Measurements from ENCODE around the gene FKBP7. TPM values are rescaled to one million over a fixed set of nuclear protein-coding genes. Genes with fewer than 3 reads are reported as not detected.
"Not testable (repeated sequence)": the region's sequence is repeated elsewhere in the genome, so short reads cannot be mapped to it uniquely, and the experiment has no call there.

Gene FKBP7
- total RNA-seq, 2 experiments from 2014 or later = 1.6 to 1.8 TPM

DNA sequence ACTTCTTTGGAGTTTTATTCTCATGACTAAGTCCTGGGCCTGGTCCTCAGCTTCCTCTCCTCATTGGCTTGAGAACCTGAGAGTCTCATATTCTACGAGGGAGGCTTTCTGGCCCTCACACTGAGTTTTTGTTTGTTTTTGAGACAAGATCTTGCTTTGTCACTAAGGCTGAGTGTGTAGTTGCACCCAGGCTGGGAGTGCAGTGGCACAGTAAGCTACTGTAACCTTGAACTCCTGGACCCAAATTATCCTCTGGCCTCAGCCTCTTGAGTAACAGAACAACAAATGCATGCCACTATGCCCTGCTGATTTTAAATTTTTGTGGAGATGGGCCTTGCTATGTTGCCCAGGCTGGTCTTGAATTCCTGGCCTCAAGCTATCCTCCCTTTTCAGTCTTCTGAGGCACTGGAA, 50.0 kb downstream of the FKBP7 start:
- Mint-ChIP-seq H3K4me1 (no peaks in the 10 kb centered on the region), H3K27ac (no peak overlapping the region), H3K4me3 (no peak overlapping the region), H3K9me3 (peaks cover 7% of the 10 kb centered on the region), H3K36me3 (ENCODE audit: low read depth) (peaks cover 91% of the 10 kb centered on the region), H3K27me3 (no peaks in the 10 kb centered on the region)
- ChIA-PET CTCF (interaction anchor here (1.5 to 2.2 kb wide), 2 partner anchors 10 to 14 kb away, joined by 6 to 12 read pairs; no protein-coding TSS in a partner anchor), POLR2A (interaction anchor here (1.4 kb wide), 1 partner anchor 21 kb away, joined by 3 read pairs; no protein-coding TSS in a partner anchor)
- DNase-seq = no peak

DNA sequence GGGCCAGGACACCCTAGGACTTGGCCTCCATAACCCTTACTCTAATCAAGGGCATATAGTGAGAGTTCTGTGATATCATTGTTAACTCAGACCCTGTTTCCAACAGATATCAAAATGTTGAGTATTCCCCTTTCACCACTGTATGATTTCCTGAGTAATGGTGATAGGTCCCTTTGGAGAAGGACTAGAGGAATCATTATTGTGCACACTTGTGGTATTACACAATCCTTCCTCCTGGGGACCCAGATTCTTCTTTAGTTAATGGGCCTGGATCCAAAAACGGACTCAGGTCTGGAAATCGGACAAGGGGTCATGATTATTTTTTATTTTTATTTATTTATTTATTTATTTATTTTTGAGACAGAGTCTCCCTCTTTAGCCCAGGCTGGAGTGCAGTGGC, 50.9 kb downstream of the FKBP7 start:
- Mint-ChIP-seq H3K36me3 (ENCODE audit: low read depth) (peaks cover 90% of the 10 kb centered on the region), H3K27ac (no peak overlapping the region), H3K4me1 (no peaks in the 10 kb centered on the region), H3K9me3 (peaks cover 7% of the 10 kb centered on the region), H3K4me3 (no peak overlapping the region), H3K27me3 (no peaks in the 10 kb centered on the region)
- POLR2A ChIA-PET = no interaction called here
- no peak for DNase-seq
- CTCF ChIA-PET = interaction anchor here (1.5 to 2.6 kb wide), 2 partner anchors 9 to 13 kb away, joined by 6 to 12 read pairs; no protein-coding TSS in a partner anchor

DNA sequence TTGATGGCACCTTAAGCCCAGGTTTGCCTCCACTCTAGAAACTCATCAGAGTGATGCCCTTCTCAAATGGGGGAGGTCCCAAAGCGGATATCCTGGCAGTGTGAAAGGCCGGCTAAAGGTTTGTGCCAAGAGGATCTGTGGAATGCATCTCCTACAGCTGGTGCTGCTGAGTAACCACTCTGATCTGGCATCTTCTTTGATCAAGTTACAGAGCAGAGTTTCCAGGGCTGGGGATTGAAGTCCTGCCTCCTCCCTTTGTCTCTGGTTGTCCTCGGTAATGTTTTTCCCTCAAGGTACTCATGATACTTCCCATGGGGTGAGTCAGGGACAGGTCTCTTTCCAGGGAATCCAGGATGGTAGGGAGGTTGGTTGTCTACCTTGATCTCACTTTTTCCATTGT, 52.0 kb downstream of the FKBP7 start:
- Mint-ChIP-seq H3K36me3 (ENCODE audit: low read depth) (peaks cover 90% of the 10 kb centered on the region), H3K27ac (no peak overlapping the region), H3K4me1 (no peaks in the 10 kb centered on the region), H3K4me3 (no peak overlapping the region), H3K9me3 (peaks cover 7% of the 10 kb centered on the region), H3K27me3 (no peaks in the 10 kb centered on the region)
- no peak for DNase-seq
- ChIA-PET POLR2A (no interaction called here), CTCF (interaction anchor here (2.6 kb wide), 1 partner anchor 12 kb away, joined by 12 read pairs; no protein-coding TSS in a partner anchor)

DNA sequence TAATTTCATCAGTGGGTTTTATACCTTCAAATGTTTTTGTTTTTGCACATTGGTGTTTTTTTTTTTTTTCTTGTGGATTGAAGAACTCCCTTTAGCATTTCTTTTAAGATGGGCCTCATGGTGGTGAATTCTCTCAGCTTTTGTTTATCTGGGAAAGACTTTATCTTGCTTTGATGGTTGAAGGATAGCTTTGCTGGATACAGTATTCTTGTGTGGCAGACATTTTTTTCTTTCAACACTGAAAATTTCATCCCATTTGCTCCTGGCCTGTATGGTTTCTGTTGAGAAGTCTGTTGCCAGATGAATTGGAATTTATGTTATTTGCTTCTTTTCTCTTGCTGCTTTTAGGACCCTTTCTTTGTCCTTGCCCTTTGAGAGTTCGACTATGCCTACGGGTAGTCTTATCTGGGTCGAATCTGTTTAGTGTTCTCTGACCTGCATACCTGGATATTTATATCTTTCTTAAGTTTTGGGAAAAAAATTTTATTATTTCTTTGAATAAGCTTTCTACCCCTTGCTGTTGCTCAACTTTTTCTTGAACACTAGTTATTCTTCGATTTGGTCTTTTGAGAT, 53.1 kb downstream of the FKBP7 start:
- ChIA-PET CTCF (interaction anchor here (1.0 to 2.6 kb wide), 2 partner anchors 11 to 28 kb away, joined by 3 to 12 read pairs; no protein-coding TSS in a partner anchor), POLR2A (no interaction called here)
- Mint-ChIP-seq H3K4me1 (peaks cover 5% of the 10 kb centered on the region), H3K4me3 (no peak overlapping the region), H3K27ac (no peak overlapping the region), H3K9me3 (peaks cover 7% of the 10 kb centered on the region), H3K36me3 (ENCODE audit: low read depth) (peaks cover 89% of the 10 kb centered on the region), H3K27me3 (no peaks in the 10 kb centered on the region)
- no peak for DNase-seq

DNA sequence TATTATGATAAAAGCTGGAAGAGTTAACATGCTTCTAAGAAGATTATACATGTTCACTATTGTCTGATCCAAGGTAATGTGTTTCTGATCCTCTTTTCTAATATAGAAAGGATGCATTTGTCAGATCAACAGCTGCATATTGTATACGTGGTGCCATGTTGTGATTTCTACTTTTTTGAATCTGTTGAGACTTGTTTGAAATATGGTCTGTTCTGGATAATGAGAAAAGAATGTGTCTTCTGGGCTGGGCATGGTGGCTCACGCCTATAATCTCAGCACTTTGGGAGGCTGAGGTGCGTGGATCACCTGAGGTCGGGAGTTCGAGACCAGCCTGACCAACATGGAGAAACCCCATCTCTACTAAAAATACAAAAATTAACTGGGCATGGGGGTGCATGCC, 54.7 kb downstream of the FKBP7 start:
- H3K27me3 Mint-ChIP-seq, H3K4me3 Mint-ChIP-seq, H3K9me3 Mint-ChIP-seq, DNase-seq, H3K27ac Mint-ChIP-seq: not testable (repeated sequence)
- ChIA-PET POLR2A (interaction anchor here (0.8 kb wide), 1 partner anchor 9 kb away, joined by 3 read pairs; no protein-coding TSS in a partner anchor), CTCF (interaction anchor here (1.6 to 2.2 kb wide), 2 partner anchors 9 to 99 kb away, joined by 3 to 10 read pairs; no protein-coding TSS in a partner anchor)
- peaks cover 15% of the 10 kb centered on the region for H3K4me1 Mint-ChIP-seq
- peaks cover 84% of the 10 kb centered on the region for H3K36me3 Mint-ChIP-seq (ENCODE audit: low read depth)

DNA sequence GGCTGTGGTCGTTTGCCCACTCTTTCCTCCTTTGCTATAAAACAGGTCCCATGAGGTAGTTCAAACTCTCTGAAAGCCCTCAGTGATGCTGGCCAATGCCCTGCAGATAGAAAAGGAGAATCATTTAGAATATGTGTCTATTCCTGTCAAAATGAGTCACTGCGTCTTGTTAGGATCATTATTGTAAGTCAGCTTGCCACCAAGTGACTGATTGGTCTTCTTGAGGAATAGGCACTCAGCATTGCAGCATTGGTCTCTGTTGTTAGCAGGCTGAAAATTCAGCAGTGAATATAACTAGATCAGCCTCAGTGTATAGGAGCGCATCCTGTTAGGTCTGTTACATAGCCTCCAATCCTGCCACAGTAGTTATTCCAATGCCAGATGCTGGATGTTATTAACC, 56.3 kb downstream of the FKBP7 start:
- H3K27ac Mint-ChIP-seq = no peak overlapping the region
- CTCF ChIA-PET = no interaction called here
- peaks cover 70% of the 10 kb centered on the region for H3K36me3 Mint-ChIP-seq (ENCODE audit: low read depth)
- H3K4me1 Mint-ChIP-seq = peaks cover 23% of the 10 kb centered on the region
- no peaks in the 10 kb centered on the region for H3K27me3 Mint-ChIP-seq
- no peak overlapping the region for H3K4me3 Mint-ChIP-seq
- DNase-seq = no peak
- POLR2A ChIA-PET = no interaction called here
- H3K9me3 Mint-ChIP-seq = peaks cover 7% of the 10 kb centered on the region

DNA sequence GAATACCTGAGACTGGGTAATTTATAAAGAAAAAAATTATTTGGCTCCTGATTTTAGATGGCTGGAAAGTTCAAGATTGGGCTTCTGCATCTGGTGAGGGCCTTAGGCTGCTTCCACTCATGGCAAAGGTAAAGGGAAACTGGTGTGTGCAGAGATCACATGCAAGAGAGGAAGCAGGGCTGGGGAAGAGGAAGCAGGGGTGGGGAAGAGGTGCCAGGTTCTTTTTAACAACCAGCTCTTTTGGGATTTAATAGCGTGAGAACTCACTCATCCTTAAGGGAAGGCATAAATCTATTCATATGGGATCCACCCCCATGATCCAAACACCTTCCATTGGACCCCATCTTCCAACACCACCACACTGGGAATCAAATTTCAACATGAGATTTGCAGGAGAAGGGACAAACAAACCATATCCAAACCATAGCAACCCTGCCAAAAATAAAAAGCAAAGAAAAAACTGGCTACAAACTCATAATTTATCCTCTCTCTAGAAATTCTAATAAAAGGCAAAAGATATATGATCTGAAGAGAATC, 57.9 kb downstream of the FKBP7 start:
- Mint-ChIP-seq H3K4me1 (peaks cover 38% of the 10 kb centered on the region), H3K27me3 (no peaks in the 10 kb centered on the region), H3K27ac (no peak overlapping the region), H3K4me3 (no peak overlapping the region), H3K36me3 (ENCODE audit: low read depth) (peaks cover 63% of the 10 kb centered on the region), H3K9me3 (peaks cover 2% of the 10 kb centered on the region)
- CTCF ChIA-PET = interaction anchor here (2.4 to 10.1 kb wide), 3 partner anchors 20 to 115 kb away, joined by 8 to 342 read pairs (median 16); partner anchors contain the start of genes PJVK and PRKRA
- no peak for DNase-seq
- POLR2A ChIA-PET = no interaction called here

DNA sequence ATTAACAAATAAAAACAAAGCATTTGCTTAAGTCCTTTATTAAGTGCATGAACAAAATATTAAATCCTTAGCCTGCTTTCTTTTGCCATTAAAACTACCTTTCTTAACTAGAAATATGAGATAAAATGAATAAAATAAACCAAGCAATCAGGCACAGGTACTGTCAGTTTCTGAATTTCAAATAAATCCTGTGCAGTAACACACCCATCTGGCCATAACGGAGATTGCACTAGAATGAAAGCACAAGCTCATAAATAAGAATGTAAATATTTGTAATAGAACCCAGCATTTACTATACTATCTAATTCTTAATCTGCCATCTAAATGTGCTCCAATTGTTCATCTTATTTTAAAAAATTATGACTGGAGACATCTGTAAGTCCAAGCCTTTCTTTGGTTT, 59.3 kb downstream of the FKBP7 start:
- no peak overlapping the region for H3K4me3 Mint-ChIP-seq
- ChIA-PET CTCF (interaction anchor here (1.0 to 10.1 kb wide), 10 partner anchors 9 to 309 kb away, joined by 3 to 342 read pairs (median 6); partner anchors contain the start of genes PJVK, PRKRA and RBM45), POLR2A (interaction anchor here (1.4 to 1.6 kb wide), 2 partner anchors 10 to 32 kb away, joined by 3 to 6 read pairs; partner anchors contain the start of genes PJVK and PRKRA)
- no peaks in the 10 kb centered on the region for H3K9me3 Mint-ChIP-seq
- H3K36me3 Mint-ChIP-seq (ENCODE audit: low read depth) = peaks cover 52% of the 10 kb centered on the region
- no peak overlapping the region for H3K27ac Mint-ChIP-seq
- peaks cover 45% of the 10 kb centered on the region for H3K4me1 Mint-ChIP-seq
- no peak for DNase-seq
- H3K27me3 Mint-ChIP-seq = no peaks in the 10 kb centered on the region

DNA sequence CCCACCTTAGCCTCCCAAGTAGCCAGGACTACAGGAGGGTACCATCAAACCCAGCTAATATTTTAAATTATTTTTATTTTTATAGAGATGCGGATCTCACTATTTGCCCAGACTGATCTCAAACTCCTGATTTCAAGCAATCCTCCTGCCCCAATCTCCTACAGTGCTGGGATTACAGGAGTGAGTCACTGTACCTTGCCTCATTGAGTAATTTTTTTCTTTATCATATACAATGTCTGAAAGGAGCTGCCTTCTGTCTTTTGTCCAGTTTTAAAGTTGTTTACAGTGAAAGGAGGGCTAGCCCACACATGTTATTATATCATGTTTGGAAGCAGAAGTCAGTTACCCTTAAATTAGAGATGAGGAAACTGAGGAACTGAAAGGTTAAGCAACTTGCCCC, 60.0 kb downstream of the FKBP7 start:
- Mint-ChIP-seq H3K27me3 (no peaks in the 10 kb centered on the region), H3K4me3 (no peak overlapping the region), H3K27ac (no peak overlapping the region), H3K9me3 (no peaks in the 10 kb centered on the region), H3K4me1 (peaks cover 45% of the 10 kb centered on the region), H3K36me3 (ENCODE audit: low read depth) (peaks cover 46% of the 10 kb centered on the region)
- DNase-seq = no peak
- ChIA-PET CTCF (interaction anchor here (0.6 to 10.1 kb wide), 10 partner anchors 10 to 306 kb away, joined by 3 to 342 read pairs (median 6); partner anchors contain the start of genes PJVK, PRKRA and RBM45), POLR2A (interaction anchor here (1.4 to 1.6 kb wide), 2 partner anchors 11 to 33 kb away, joined by 3 to 6 read pairs; partner anchors contain the start of genes PJVK and PRKRA)

DNA sequence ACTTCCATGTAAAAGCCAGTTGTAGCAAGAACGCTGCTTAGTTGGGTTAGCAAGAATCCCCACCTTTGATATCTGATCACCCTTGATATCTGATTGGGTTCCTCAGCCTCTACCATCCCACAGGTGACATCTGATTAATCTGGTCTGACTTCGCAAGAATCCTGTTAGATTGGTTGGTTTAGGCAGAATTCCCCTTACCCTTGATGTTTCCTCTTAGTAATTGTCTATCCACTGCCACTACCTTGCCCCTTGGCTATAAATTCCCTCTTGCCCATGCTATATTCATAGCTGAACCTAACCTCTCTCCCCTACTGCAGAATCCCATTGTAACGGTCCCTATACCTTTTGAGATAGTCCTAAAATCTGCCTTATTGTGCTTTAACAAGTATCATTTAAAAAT, 60.5 kb downstream of the FKBP7 start:
- DNase-seq = no peak
- no peak overlapping the region for H3K4me3 Mint-ChIP-seq
- H3K36me3 Mint-ChIP-seq (ENCODE audit: low read depth) = peaks cover 44% of the 10 kb centered on the region
- H3K27me3 Mint-ChIP-seq = no peaks in the 10 kb centered on the region
- POLR2A ChIA-PET = interaction anchor here (1.6 to 1.7 kb wide), 2 partner anchors 11 to 21 kb away, joined by 3 to 4 read pairs; no protein-coding TSS in a partner anchor
- CTCF ChIA-PET = interaction anchor here (0.6 to 10.1 kb wide), 4 partner anchors 10 to 33 kb away, joined by 3 to 342 read pairs (median 7); partner anchors contain the start of genes PJVK and PRKRA
- peaks cover 50% of the 10 kb centered on the region for H3K4me1 Mint-ChIP-seq
- H3K9me3 Mint-ChIP-seq = no peaks in the 10 kb centered on the region
- H3K27ac Mint-ChIP-seq = no peak overlapping the region

DNA sequence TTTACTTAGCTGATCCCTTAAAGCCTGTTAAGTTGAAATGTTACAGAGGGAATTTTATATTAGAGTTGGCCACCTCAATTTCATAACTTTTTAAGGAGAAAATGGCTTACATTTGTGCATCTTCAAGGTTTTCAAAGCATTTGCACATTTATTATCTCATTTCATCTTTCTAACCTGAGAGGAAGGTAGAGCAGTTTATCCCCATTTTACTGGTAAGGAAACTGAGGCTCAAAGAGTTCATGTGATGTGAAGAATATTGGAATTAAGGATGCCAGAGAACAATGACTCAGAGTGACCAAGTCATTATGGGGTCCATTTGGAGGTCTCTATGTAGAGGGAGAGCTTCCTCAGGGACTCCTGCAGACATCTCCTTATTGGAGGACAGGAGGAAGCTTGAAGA, 62.4 kb downstream of the FKBP7 start:
- no peak for DNase-seq
- CTCF ChIA-PET = interaction anchor here (1.8 to 10.1 kb wide), 5 partner anchors 15 to 303 kb away, joined by 8 to 342 read pairs (median 15); partner anchors contain the start of gene RBM45
- no peak overlapping the region for H3K27ac Mint-ChIP-seq
- H3K27me3 Mint-ChIP-seq = no peaks in the 10 kb centered on the region
- peaks cover 27% of the 10 kb centered on the region for H3K36me3 Mint-ChIP-seq (ENCODE audit: low read depth)
- no peaks in the 10 kb centered on the region for H3K9me3 Mint-ChIP-seq
- peaks cover 62% of the 10 kb centered on the region for H3K4me1 Mint-ChIP-seq
- no peak overlapping the region for H3K4me3 Mint-ChIP-seq
- POLR2A ChIA-PET = interaction anchor here (1.6 to 4.9 kb wide), 3 partner anchors 12 to 34 kb away, joined by 5 to 155 read pairs (median 78); partner anchors contain the start of genes PJVK and PRKRA

DNA sequence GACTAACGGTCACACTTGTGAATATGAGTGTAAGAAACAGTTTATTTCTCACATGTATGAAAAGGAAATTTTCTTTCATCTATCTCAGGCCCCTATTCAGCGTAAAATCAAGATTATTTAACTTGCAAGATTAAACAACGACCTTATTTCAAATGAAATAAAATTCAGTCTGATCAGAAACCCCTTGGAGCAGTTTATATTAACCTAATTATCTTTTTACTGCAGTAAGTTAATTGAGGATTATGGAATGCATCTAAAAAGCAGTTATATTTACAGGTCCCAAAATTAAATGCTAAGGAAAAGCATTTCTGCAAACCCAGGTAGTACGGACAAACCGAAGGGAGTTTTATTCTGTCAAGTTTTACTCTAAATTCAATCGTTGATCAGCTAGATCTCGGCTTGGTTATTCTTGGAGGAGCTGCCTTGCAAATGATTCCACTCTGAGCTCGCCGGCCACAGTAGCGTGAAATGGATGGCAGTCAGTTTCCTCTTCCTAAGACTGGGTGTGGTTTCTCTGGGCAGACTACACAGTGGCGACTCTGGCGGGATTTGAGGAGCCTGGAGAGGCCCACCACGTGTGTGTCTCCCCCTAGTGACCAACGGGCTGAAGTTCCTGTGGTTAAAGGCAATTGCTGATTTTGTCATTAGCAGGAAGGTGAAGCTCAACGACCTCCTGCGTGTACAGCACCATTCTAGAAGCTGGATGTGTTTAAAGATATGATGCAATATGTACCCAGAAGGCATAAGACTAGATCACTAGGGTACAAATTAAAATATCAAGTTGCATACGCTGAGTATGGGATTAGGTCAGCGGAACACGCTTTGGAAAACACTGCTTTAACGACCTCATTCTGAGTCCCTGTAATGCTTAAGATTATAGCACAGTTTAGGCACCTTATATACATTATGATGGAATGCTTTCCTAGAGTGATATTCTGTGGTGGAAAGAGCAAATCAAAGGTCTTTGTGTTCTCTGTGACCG, 63.8 kb downstream of the FKBP7 start:
- Mint-ChIP-seq H3K27ac (peak overlapping the region; percentile 86), H3K27me3 (peaks cover 3% of the 10 kb centered on the region), H3K4me3 (peak overlapping the region; percentile 79), H3K36me3 (ENCODE audit: low read depth) (peaks cover 19% of the 10 kb centered on the region), H3K4me1 (peaks cover 64% of the 10 kb centered on the region), H3K9me3 (no peaks in the 10 kb centered on the region)
- peak; percentile 89 for DNase-seq
- POLR2A ChIA-PET = interaction anchor here (0.6 to 4.9 kb wide), 17 partner anchors 9 to 301 kb away, joined by 3 to 155 read pairs (median 5); partner anchors contain the start of genes FKBP7, PJVK, PRKRA and RBM45
- CTCF ChIA-PET = interaction anchor here (0.6 to 10.1 kb wide), 30 partner anchors 9 to 302 kb away, joined by 3 to 342 read pairs (median 5); partner anchors contain the start of genes PJVK, PRKRA and RBM45
